ENCODE data around the gene CACNG5.

Gene CACNG5

GRCh38 chr17:66909804-66910373 is 75.0 kb downstream of the CACNG5 start:
- FAIRE-seq, result no peak

GRCh38 chr17:66910651-66911285 is 75.9 kb downstream of the CACNG5 start:
- no peak for FAIRE-seq

GRCh38 chr17:66915204-66915611 is 80.3 kb downstream of the CACNG5 start:
- no peak for FAIRE-seq

- no peak for FAIRE-seq
Measured at GRCh38 chr17:66915792-66916191, 80.9 kb downstream of the CACNG5 start.

- no peak for FAIRE-seq
Measured at GRCh38 chr17:66916946-66917345, 82.0 kb downstream of the CACNG5 start.

GRCh38 chr17:66918896-66919295 is 84.0 kb downstream of the CACNG5 start:
- FAIRE-seq, result no peak

GRCh38 chr17:66920435-66920834 is 85.5 kb downstream of the CACNG5 start:
- FAIRE-seq, result no peak

- FAIRE-seq, result no peak
Measured at GRCh38 chr17:66920950-66921349, 86.0 kb downstream of the CACNG5 start.

GRCh38 chr17:66923886-66924285 is 89.0 kb downstream of the CACNG5 start:
- no peak for FAIRE-seq

- FAIRE-seq, result no peak
Measured at GRCh38 chr17:66925811-66926500, 91.0 kb downstream of the CACNG5 start.

- FAIRE-seq, result no peak
Measured at GRCh38 chr17:66928949-66929348, 94.0 kb downstream of the CACNG5 start.

GRCh38 chr17:66929591-66929990 is 94.7 kb downstream of the CACNG5 start:
- FAIRE-seq, result no peak

- FAIRE-seq, result no peak
Measured at GRCh38 chr17:66930933-66931332, 96.0 kb downstream of the CACNG5 start.

- no peak for FAIRE-seq
Measured at GRCh38 chr17:66932311-66932710, 97.4 kb downstream of the CACNG5 start.

GRCh38 chr17:66934040-66934439 is 99.1 kb downstream of the CACNG5 start:
- no peak for FAIRE-seq
